ENCODE results near the gene GCSH. TPM values are rescaled to one million over a fixed set of nuclear protein-coding genes. Genes with fewer than 3 reads are reported as not detected.
A peak's percentile ranks its signal among the peaks of the same experiment; 100 is the strongest.

Gene GCSH
- total and polyA plus RNA-seq, 2 of the 13 experiments (the other 11 are each of a cell fraction or from before 2014, with no cell fraction given), result 35.9 to 103 TPM

- TF ChIP-seq HNF1A (IDR thresholded peaks at IDR 0.05; ENCODE audit: low read depth) (no peak), HNF1A (CRISPR knock-in tag; IDR thresholded peaks at IDR 0.05; ENCODE audit: borderline replicate concordance) (peak; percentile 57), ZNF207 (IDR thresholded peaks at IDR 0.05; ENCODE audit: borderline replicate concordance) (no peak), TAF1 (CRISPR knock-in tag; IDR thresholded peaks at IDR 0.05) (peak; percentile 84), NCOA2 (CRISPR knock-in tag; IDR thresholded peaks at IDR 0.05) (peak; percentile 15; the same call in 1 of the 2 replicates), ZNF766 (CRISPR knock-in tag; IDR thresholded peaks at IDR 0.05; ENCODE audit: borderline replicate concordance) (peak; percentile 55; the same call in 1 of the 2 replicates), YEATS2 (CRISPR knock-in tag; IDR thresholded peaks at IDR 0.05; ENCODE audit: borderline replicate concordance) (no peak; the same call in 1 of the 2 replicates), ZNF792 (CRISPR knock-in tag; IDR thresholded peaks at IDR 0.05) (no peak), ZNF780A (CRISPR knock-in tag; IDR thresholded peaks at IDR 0.05) (no peak; the same call in 1 of the 2 replicates), ASH2L (IDR thresholded peaks at IDR 0.05; ENCODE audit: insufficient read length, low read depth, low read length) (peak; percentile 75), PTBP1 (IDR thresholded peaks at IDR 0.05; ENCODE audit: low read depth, low read length, poor library complexity, severe bottlenecking) (no peak), FOXK1 (CRISPR knock-in tag; IDR thresholded peaks at IDR 0.05; ENCODE audit: borderline replicate concordance, low read depth) (no peak), ZFP36L1 (CRISPR knock-in tag; IDR thresholded peaks at IDR 0.05) (peak; percentile 80; the same call in 1 of the 2 replicates), GFI1 (CRISPR knock-in tag; IDR thresholded peaks at IDR 0.05; ENCODE audit: borderline replicate concordance) (no peak), LCORL (IDR thresholded peaks at IDR 0.05) (no peak), LCORL (CRISPR knock-in tag; IDR thresholded peaks at IDR 0.05) (no peak), CEBPB (IDR thresholded peaks at IDR 0.05; ENCODE audit: borderline replicate concordance, low read depth, low read length) (no peak), KDM4B (CRISPR knock-in tag; IDR thresholded peaks at IDR 0.05) (no peak; the same call in 1 of the 2 replicates), PHF20 (CRISPR knock-in tag; IDR thresholded peaks at IDR 0.05) (peak; percentile 49), ZNF441 (CRISPR knock-in tag; IDR thresholded peaks at IDR 0.05; ENCODE audit: borderline replicate concordance) (peak; percentile 87), SMARCE1 (IDR thresholded peaks at IDR 0.05; ENCODE audit: borderline replicate concordance) (no peak), TCF12 (IDR thresholded peaks at IDR 0.05) (no peak), TCF12 (CRISPR knock-in tag; IDR thresholded peaks at IDR 0.05) (no peak), ZSCAN22 (CRISPR knock-in tag; IDR thresholded peaks at IDR 0.05) (peak; percentile 31; the same call in 1 of the 2 replicates), ONECUT2 (CRISPR knock-in tag; IDR thresholded peaks at IDR 0.05) (no peak), GATAD2A (CRISPR knock-in tag; IDR thresholded peaks at IDR 0.05) (no peak; the same call in 1 of the 2 replicates), STAT5B (CRISPR knock-in tag; IDR thresholded peaks at IDR 0.05) (no peak), HOXA5 (CRISPR knock-in tag; IDR thresholded peaks at IDR 0.05) (no peak; the same call in 1 of the 2 replicates)
- TF ChIP-seq, protein P1, sequence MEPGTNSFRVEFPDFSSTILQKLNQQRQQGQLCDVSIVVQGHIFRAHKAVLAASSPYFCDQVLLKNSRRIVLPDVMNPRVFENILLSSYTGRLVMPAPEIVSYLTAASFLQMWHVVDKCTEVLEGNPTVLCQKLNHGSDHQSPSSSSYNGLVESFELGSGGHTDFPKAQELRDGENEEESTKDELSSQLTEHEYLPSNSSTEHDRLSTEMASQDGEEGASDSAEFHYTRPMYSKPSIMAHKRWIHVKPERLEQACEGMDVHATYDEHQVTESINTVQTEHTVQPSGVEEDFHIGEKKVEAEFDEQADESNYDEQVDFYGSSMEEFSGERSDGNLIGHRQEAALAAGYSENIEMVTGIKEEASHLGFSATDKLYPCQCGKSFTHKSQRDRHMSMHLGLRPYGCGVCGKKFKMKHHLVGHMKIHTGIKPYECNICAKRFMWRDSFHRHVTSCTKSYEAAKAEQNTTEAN (CRISPR knock-in tag; conservative IDR thresholded peaks at IDR 0.05), result peak; percentile 79
Measured at GRCh38 chr16:81095953-81096714, at the start of gene GCSH (continued).
